H1 (cell line): ENCODE measurements around the gene DPPA5. TPM values are rescaled to one million over a fixed set of nuclear protein-coding genes. Genes with fewer than 3 reads are reported as not detected.

ENCODE experiments used
- CTCF ChIA-PET: fragments of 300-600 bp; sonication (Branson Sonifier 250); formaldehyde crosslinking; loops from one replicate; lab custom pipeline; 2021; ENCODE audit not compliant: partially characterized antibody; lab: Charles Lee
- POLR2A ChIA-PET: fragments of 300-600 bp; sonication (Branson Sonifier 250); formaldehyde crosslinking; loops from one replicate; lab custom pipeline; 2021; ENCODE audit warnings: inconsistent platforms; ENCODE audit not compliant: partially characterized antibody; lab: Charles Lee
- DNase-seq, 2 experiments: peaks; one replicate each; pipeline versions ENCODE4 v3.0.0 to v3.0.0-alpha.2; 2010 to 2022; ENCODE audit warnings: low spot score in 2 of 2, low read depth in 1 of 2, mixed read lengths in 1 of 2
- FAIRE-seq: peaks from 2 replicates; lab custom pipeline; 2011; peaks lifted over from hg19 to GRCh38; lab: Jason Lieb, UNC
- H2AFZ ChIP-seq: 2 replicates; pipeline ENCODE4 v1.8.1; 2012; ENCODE audit warnings: low read length, inconsistent platforms
- H2AK5ac ChIP-seq: 2 replicates; pipeline ENCODE4 v1.6.1; 2013; ENCODE audit warnings: low read depth, low read length
- H2BK120ac ChIP-seq: replicated peaks from 2 replicates; pipeline ENCODE3; 2013; ENCODE audit warnings: low read depth, low read length, inconsistent platforms
- H2BK12ac ChIP-seq: 2 replicates; pipeline ENCODE4 v1.6.1; 2013; ENCODE audit warnings: low read depth, low read length
- H2BK15ac ChIP-seq: 2 replicates; pipeline ENCODE4 v1.6.1; 2013; ENCODE audit warnings: low read length
- H2BK20ac ChIP-seq: 2 replicates; pipeline ENCODE4 v1.6.1; 2013; ENCODE audit warnings: low read length
- H2BK5ac ChIP-seq: 2 replicates; pipeline ENCODE4 v1.6.1; 2013; ENCODE audit warnings: low read depth, low read length
- H3K14ac ChIP-seq: 2 replicates; pipeline ENCODE4 v1.6.1; 2013; ENCODE audit warnings: inconsistent platforms; ENCODE audit not compliant: insufficient read length
- H3K18ac ChIP-seq: 2 replicates; pipeline ENCODE4 v1.6.1; 2013; ENCODE audit warnings: low read length; ENCODE audit errors: extremely low read depth
- H3K23ac ChIP-seq: 2 replicates; pipeline ENCODE4 v1.6.1; 2013; ENCODE audit warnings: inconsistent platforms; ENCODE audit not compliant: insufficient read length
- H3K23me2 ChIP-seq: 2 replicates; pipeline ENCODE4 v1.6.1; 2013; ENCODE audit warnings: low read depth, low read length
- H3K27ac ChIP-seq: 2 replicates; pipeline ENCODE4 v1.6.1; 2011; ENCODE audit warnings: low read depth, low read length, inconsistent platforms
- H3K27me3 ChIP-seq, 4 experiments: replicated peaks in 1 of 4; 1 replicate in 1 of 4; 2 replicates in 3 of 4; pipeline versions ENCODE4 v1.6.1 to v1.8.1; 2011 to 2013; ENCODE audit warnings: low read length in 3 of 4, mild to moderate bottlenecking in 3 of 4, inconsistent platforms in 2 of 4, mixed read lengths in 2 of 4, moderate library complexity in 1 of 4; ENCODE audit not compliant: control insufficient read depth in 3 of 4, insufficient read depth in 3 of 4; ENCODE audit errors: extremely low read depth in 1 of 4
- H3K36me3 ChIP-seq, 4 experiments: 2 replicates each; pipeline versions ENCODE4 v1.6.1 to v1.8.1; 2011 to 2013; ENCODE audit warnings: mild to moderate bottlenecking in 4 of 4, low read length in 3 of 4, moderate library complexity in 2 of 4, control low read depth in 1 of 4, inconsistent platforms in 1 of 4; ENCODE audit not compliant: insufficient read depth in 4 of 4, control insufficient read depth in 2 of 4
- H3K4ac ChIP-seq: replicated peaks from 2 replicates; pipeline ENCODE3; 2013; ENCODE audit warnings: low read length, low read depth, mixed read lengths, inconsistent platforms; ENCODE audit not compliant: insufficient read length
- H3K4me1 ChIP-seq, 4 experiments: replicated peaks in 1 of 4; 1 replicate in 1 of 4; 2 replicates in 3 of 4; pipeline versions ENCODE4 v1.6.1 to v1.8.1; 2011 to 2013; ENCODE audit warnings: low read length in 3 of 4, inconsistent platforms in 2 of 4, mixed read lengths in 1 of 4; ENCODE audit not compliant: insufficient read depth in 4 of 4, control insufficient read depth in 3 of 4
- H3K4me2 ChIP-seq, 2 experiments: 2 replicates each; pipeline versions ENCODE4 v1.6.1 to v1.8.1; 2011 to 2013; ENCODE audit warnings: low read depth in 2 of 2, low read length in 2 of 2, control low read depth in 1 of 2, inconsistent platforms in 1 of 2, mild to moderate bottlenecking in 1 of 2; ENCODE audit not compliant: insufficient read depth in 1 of 2
- H3K4me3 ChIP-seq, 4 experiments: fragments of 200-600, 300-600 bp in 1 of 4; sonication (generic), shearing (Covaris generic), sonication (Bioruptor Twin) in 1 of 4; 2 replicates each; pipeline versions ENCODE4 v1.5.1 to v1.8.1; 2011 to 2016; ENCODE audit warnings: low read length in 4 of 4, low read depth in 3 of 4, control low read depth in 2 of 4, inconsistent platforms in 2 of 4, mild to moderate bottlenecking in 2 of 4, mixed read lengths in 1 of 4, moderate library complexity in 1 of 4; ENCODE audit not compliant: insufficient read depth in 2 of 4; ENCODE audit errors: extremely low read depth in 1 of 4
- H3K56ac ChIP-seq: replicated peaks from 2 replicates; pipeline ENCODE3; 2013; ENCODE audit warnings: low read depth, mild to moderate bottlenecking, mixed read lengths, low read length, inconsistent platforms; ENCODE audit not compliant: insufficient read length
- H3K79me1 ChIP-seq: 2 replicates; pipeline ENCODE4 v1.6.1; 2013; ENCODE audit warnings: low read depth, low read length, control low read depth
- H3K79me2 ChIP-seq, 2 experiments: 2 replicates each; pipeline versions ENCODE4 v1.6.1 to v1.8.1; 2012 to 2013; ENCODE audit warnings: low read length in 2 of 2, mild to moderate bottlenecking in 2 of 2, inconsistent platforms in 1 of 2; ENCODE audit not compliant: insufficient read depth in 2 of 2, control insufficient read depth in 1 of 2
- H3K9ac ChIP-seq, 4 experiments: replicated peaks in 1 of 4; 1 replicate in 1 of 4; 2 replicates in 3 of 4; pipeline versions ENCODE4 v1.6.1 to v1.8.1; 2011 to 2013; ENCODE audit warnings: low read depth in 3 of 4, low read length in 3 of 4, control low read depth in 2 of 4, mild to moderate bottlenecking in 2 of 4, moderate library complexity in 2 of 4, inconsistent platforms in 1 of 4; ENCODE audit errors: extremely low read depth in 1 of 4
- H3K9me3 ChIP-seq, 2 experiments: 2 replicates each; pipeline versions ENCODE4 v1.6.1 to v1.8.1; 2012 to 2013; ENCODE audit warnings: mild to moderate bottlenecking in 2 of 2, moderate library complexity in 2 of 2, control low read depth in 1 of 2, inconsistent platforms in 1 of 2, low read depth in 1 of 2, low read length in 1 of 2, mixed read lengths in 1 of 2; ENCODE audit not compliant: insufficient read depth in 2 of 2
- H4K20me1 ChIP-seq, 2 experiments: replicated peaks in 1 of 2; 2 replicates each; pipeline versions ENCODE3 to v1.8.1; 2011 to 2013; ENCODE audit warnings: inconsistent platforms in 2 of 2, low read length in 2 of 2, mild to moderate bottlenecking in 1 of 2; ENCODE audit not compliant: insufficient read depth in 2 of 2, control insufficient read depth in 1 of 2
- H4K5ac ChIP-seq: 2 replicates; pipeline ENCODE4 v1.6.1; 2013; ENCODE audit warnings: low read length, low read depth, mixed read lengths, inconsistent platforms; ENCODE audit not compliant: insufficient read length
- H4K8ac ChIP-seq: 2 replicates; pipeline ENCODE4 v1.8.0; 2013; ENCODE audit warnings: mild to moderate bottlenecking, moderate library complexity, low read length, inconsistent platforms; ENCODE audit not compliant: insufficient read depth; ENCODE audit errors: extremely low read depth
- H4K91ac ChIP-seq: replicated peaks from 2 replicates; pipeline ENCODE3; 2013; ENCODE audit warnings: low read length, mixed read lengths, inconsistent platforms; ENCODE audit not compliant: insufficient read length
- ASH2L ChIP-seq: fragments of 200-600, 300-600 bp; sonication (generic); IDR thresholded peaks from one replicate; pipeline ENCODE4 v1.7.1; 2017; ENCODE audit warnings: low read length
- BRCA1 ChIP-seq: IDR thresholded peaks from 2 replicates; pipeline ENCODE4 v1.6.1; 2012; ENCODE audit warnings: low read depth, low read length, improper control_type of control experiment
- PHF8 ChIP-seq: fragments of 200-600 bp; sonication (generic); conservative IDR thresholded peaks from 2 replicates; pipeline ENCODE4 v1.7.1; 2012; ENCODE audit warnings: low read depth, mild to moderate bottlenecking, inconsistent platforms, low read length, moderate library complexity
- RAD21 ChIP-seq, 2 experiments: IDR thresholded peaks in 1 of 2; conservative IDR thresholded peaks in 1 of 2; 2 replicates each; pipeline ENCODE4 v1.6.1; 2011; ENCODE audit warnings: low read depth in 2 of 2, low read length in 2 of 2, improper control_type of control experiment in 1 of 2, inconsistent platforms in 1 of 2, mild to moderate bottlenecking in 1 of 2, moderate library complexity in 1 of 2
- SIN3A ChIP-seq, 2 experiments: IDR thresholded peaks in 1 of 2; conservative IDR thresholded peaks in 1 of 2; 2 replicates each; pipeline ENCODE4 v1.6.1; 2011 to 2012; ENCODE audit warnings: low read length in 2 of 2, improper control_type of control experiment in 1 of 2, low read depth in 1 of 2, mild to moderate bottlenecking in 1 of 2
- SRF ChIP-seq: IDR thresholded peaks from 2 replicates; pipeline ENCODE4 v1.6.1; 2011; ENCODE audit warnings: mild to moderate bottlenecking, low read depth, low read length, moderate library complexity
- TAF1 ChIP-seq: IDR thresholded peaks from 2 replicates; pipeline ENCODE4 v1.6.1; 2011; ENCODE audit warnings: mild to moderate bottlenecking, low read depth, low read length
- WGBS, 2 experiments: shearing (Covaris generic) in 1 of 2; methylation state at CpG; one replicate each; pipeline versions ENCODE4 v1.1.6 to v1.1.7; 2013 to 2015; ENCODE audit warnings: low lambda C conversion rate in 2 of 2, mixed read lengths in 2 of 2, inconsistent platforms in 1 of 2, low coverage in 1 of 2, missing lambda C conversion rate in 1 of 2; ENCODE audit not compliant: insufficient replicate concordance in 2 of 2, insufficient coverage in 1 of 2, insufficient read length in 1 of 2; ENCODE audit errors: extremely low coverage in 1 of 2, missing lambda C conversion rate in 1 of 2; 5-methylcytosine and 5-hydroxymethylcytosine counted together
- polyA plus RNA-seq, 7 experiments: library from polyadenylated mRNA; depleted of rRNA in 3 of 7; stranded (reverse) in 5 of 7; unstranded in 2 of 7; fragments of >200 nt in 5 of 7; fragments of 200-250 nt in 2 of 7; gene quantifications; 1 replicate in 5 of 7; 2 replicates in 1 of 7; 4 replicates in 1 of 7; pipeline versions ENCODE4 v1.2.1 to v1.2.3, GENCODE V29; 2011 to 2013; ENCODE audit warnings: missing spikeins in 2 of 7, mixed read lengths in 2 of 7
- total RNA-seq: library from RNA; stranded (reverse); fragmentation: NEBNext Ultra II Directional; extraction: Animal tissue kit (Norgen Biotek cat#: 25700); gene quantifications from 2 replicates; pipeline ENCODE4 v1.2.1, GENCODE V29; 2021

DPPA5 gene
- total and polyA plus RNA-seq, 2 of the 8 experiments (the other 6 are each of a cell fraction or from before 2014, with no cell fraction given), result 2.0 to 2.9 TPM

DNA sequence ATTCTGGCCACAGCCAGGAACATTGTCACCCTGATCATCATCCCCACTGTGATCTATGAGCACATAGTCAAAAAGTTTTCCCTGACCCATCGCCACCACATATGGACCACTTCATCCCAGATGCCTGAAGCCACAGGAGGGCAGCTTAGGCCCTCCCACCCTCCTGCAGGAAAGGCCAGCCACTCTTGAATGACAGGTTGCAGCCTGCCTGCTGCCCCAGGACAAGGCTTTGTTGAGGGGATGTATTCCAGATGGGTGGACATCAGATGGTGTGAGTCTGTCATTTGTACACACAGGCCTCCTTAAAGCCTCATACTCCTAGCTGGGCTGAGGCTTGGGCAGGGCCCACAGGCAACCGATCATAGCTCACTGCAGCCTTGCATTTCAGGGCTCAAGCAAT, 30.8 kb downstream of the DPPA5 start:
- Histone ChIP-seq H3K79me2 (no peaks in the 10 kb centered on the region), H3K79me1 (no peaks in the 10 kb centered on the region), H3K56ac (no peak overlapping the region), H3K9me3 (peaks cover 0 to 2% of the 10 kb centered on the region in 2 experiments; a peak in 3 of 4 replicates), H2BK120ac (no peak overlapping the region), H4K20me1 (no peaks in the 10 kb centered on the region), H3K27me3 (no peaks in the 10 kb centered on the region), H2AFZ (no peak overlapping the region), H2BK5ac (no peak overlapping the region; the same call in 1 of the 2 replicates), H3K27ac (no peak overlapping the region), H3K23me2 (no peaks in the 10 kb centered on the region), H3K4ac (no peak overlapping the region), H2BK15ac (no peak overlapping the region), H4K8ac (no peak overlapping the region), H3K36me3 (no peaks in the 10 kb centered on the region), H3K18ac (no peak overlapping the region), H4K91ac (no peak overlapping the region), H2BK12ac (no peak overlapping the region), H3K4me3 (no peak overlapping the region), H4K5ac (no peak overlapping the region), H3K23ac (no peak overlapping the region), H3K9ac (no peak overlapping the region), H3K4me1 (no peaks in the 10 kb centered on the region), H2AK5ac (no peak overlapping the region), H2BK20ac (no peak overlapping the region), H3K4me2 (no peak overlapping the region), H3K14ac (no peak overlapping the region)
- no peak for FAIRE-seq
- TF ChIP-seq ASH2L (no peak), SRF (no peak), TAF1 (no peak), RAD21 (IDR thresholded peaks at IDR 0.05 in 1 of 2, conservative IDR thresholded peaks at IDR 0.05 in 1 of 2; ENCODE audit: low read depth in 2 of 2, low read length in 2 of 2) (no peak), PHF8 (no peak), BRCA1 (no peak), SIN3A (conservative IDR thresholded peaks at IDR 0.05 in 1 of 2, IDR thresholded peaks at IDR 0.05 in 1 of 2; ENCODE audit: low read depth in 1 of 2, low read length in 2 of 2) (no peak)
- no peak for DNase-seq
- CTCF ChIA-PET, result interaction anchor here (0.6 to 7.5 kb wide), 7 partner anchors 9 to 706 kb away, joined by 3 to 105 read pairs (median 3); no protein-coding TSS in a partner anchor
- 87% methylated on average over 2 of the region's 2 CpGs; no CpG with 5 or more reads in 1 of the 2 experiments for WGBS, 2 experiments
- POLR2A ChIA-PET, result no interaction called here
